HG02678 (cell line): Measurements from ENCODE around the gene CFD.
"Not testable (repeated sequence)": the region's sequence is repeated elsewhere in the genome, so short reads cannot be mapped to it uniquely, and the experiment has no call there.

Experiments
- ATAC-seq: cut with Tn5 transposase; IDR thresholded peaks from one replicate; pipeline ENCODE4 v1.9.1; 2021; ENCODE audit warnings: mild to moderate bottlenecking, moderate library complexity; ENCODE audit not compliant: unreplicated experiment

CFD gene

GRCh38 chr19:825897-826644 lies 33.4 kb upstream of the CFD start:
- no peak for ATAC-seq

- no peak for ATAC-seq
These were observed 32.2 kb upstream of the CFD start for GRCh38 chr19:827314-827709.

GRCh38 chr19:827710-828321 lies 31.6 kb upstream of the CFD start, which contains the start of gene AZU1:
AZU1 (plus strand) TSS chr19:827837; CDS start chr19:827847, 10 bp downstream.
- no peak for ATAC-seq

- ATAC-seq = no peak
These were observed 30.2 kb upstream of the CFD start for GRCh38 chr19:829129-829758.

GRCh38 chr19:831407-832369 lies 27.8 kb upstream of the CFD start:
- no peak for ATAC-seq

- ATAC-seq = no peak
These were observed 25.2 kb upstream of the CFD start for GRCh38 chr19:834216-834615.

- no peak for ATAC-seq
These were observed 24.2 kb upstream of the CFD start for GRCh38 chr19:835210-835810.

- ATAC-seq = no peak
These were observed 18.8 kb upstream of the CFD start, which contains the start of gene PRTN3 for GRCh38 chr19:840519-841206. PRTN3 (plus strand) TSS chr19:840999; CDS start chr19:841009, 10 bp downstream.

GRCh38 chr19:842802-843179 lies 16.7 kb upstream of the CFD start:
- not testable (repeated sequence) for ATAC-seq

- no peak for ATAC-seq
These were observed 16.2 kb upstream of the CFD start for GRCh38 chr19:843180-843835.

GRCh38 chr19:843836-844545 lies 15.5 kb upstream of the CFD start:
- no peak for ATAC-seq

- ATAC-seq = no peak
These were observed 14.9 kb upstream of the CFD start for GRCh38 chr19:844546-844971.

GRCh38 chr19:845707-846521 lies 13.6 kb upstream of the CFD start:
- ATAC-seq = no peak

- no peak for ATAC-seq
These were observed 11.0 kb upstream of the CFD start for GRCh38 chr19:848386-848921.

GRCh38 chr19:849195-849594 lies 10.3 kb upstream of the CFD start:
- not testable (repeated sequence) for ATAC-seq

GRCh38 chr19:850221-850978 lies 9.1 kb upstream of the CFD start:
- no peak for ATAC-seq

- ATAC-seq = no peak
These were observed 8.5 kb upstream of the CFD start for GRCh38 chr19:850979-851335.
